Measurements from ENCODE around the gene ULBP2. TPM values are rescaled to one million over a fixed set of nuclear protein-coding genes. Genes with fewer than 3 reads are reported as not detected.
A peak's percentile ranks its signal among the peaks of the same experiment; 100 is the strongest.

The ULBP2 gene
- under 1 TPM in 1 of 2 donors, not detected in 1; 0.26 TPM for total RNA-seq

GRCh38 chr6:149941583-149942460 is at the start of gene ULBP2:
TSS of gene ULBP2 (plus strand) at chr6:149942014. CDS start at chr6:149942073, 59 bp downstream.
- H3K4me3 ChIP-seq, result peak within 1 kb of the TSS in 1 of 2 donors; percentile 29
- DNase-seq (peak; percentile 67 to 82 (median 76)), ATAC-seq (peak; percentile 86)
- H3K36me3 ChIP-seq (replicated peaks in 1 of 2; ENCODE audit: insufficient read depth in 1 of 2, low read depth in 2 of 2), result no peaks in the 10 kb centered on the region
- no peaks in the 10 kb centered on the region for H3K9me3 ChIP-seq
- peaks cover 23% of the 10 kb centered on the region for H3K4me1 ChIP-seq
- no peak within 1 kb of the TSS for H3K27ac ChIP-seq
- intact Hi-C loops (cut with DNase I), result no loop called here
- 2% methylated on average over 54 to 62 of the region's 62 CpGs for WGBS, 2 donors
- TF ChIP-seq, protein P1, sequence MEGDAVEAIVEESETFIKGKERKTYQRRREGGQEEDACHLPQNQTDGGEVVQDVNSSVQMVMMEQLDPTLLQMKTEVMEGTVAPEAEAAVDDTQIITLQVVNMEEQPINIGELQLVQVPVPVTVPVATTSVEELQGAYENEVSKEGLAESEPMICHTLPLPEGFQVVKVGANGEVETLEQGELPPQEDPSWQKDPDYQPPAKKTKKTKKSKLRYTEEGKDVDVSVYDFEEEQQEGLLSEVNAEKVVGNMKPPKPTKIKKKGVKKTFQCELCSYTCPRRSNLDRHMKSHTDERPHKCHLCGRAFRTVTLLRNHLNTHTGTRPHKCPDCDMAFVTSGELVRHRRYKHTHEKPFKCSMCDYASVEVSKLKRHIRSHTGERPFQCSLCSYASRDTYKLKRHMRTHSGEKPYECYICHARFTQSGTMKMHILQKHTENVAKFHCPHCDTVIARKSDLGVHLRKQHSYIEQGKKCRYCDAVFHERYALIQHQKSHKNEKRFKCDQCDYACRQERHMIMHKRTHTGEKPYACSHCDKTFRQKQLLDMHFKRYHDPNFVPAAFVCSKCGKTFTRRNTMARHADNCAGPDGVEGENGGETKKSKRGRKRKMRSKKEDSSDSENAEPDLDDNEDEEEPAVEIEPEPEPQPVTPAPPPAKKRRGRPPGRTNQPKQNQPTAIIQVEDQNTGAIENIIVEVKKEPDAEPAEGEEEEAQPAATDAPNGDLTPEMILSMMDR (IDR thresholded peaks at IDR 0.05), result no peak
- TF ChIP-seq POLR2A (IDR thresholded peaks at IDR 0.05), result peak in 1 of 3 donors; percentile 27
- H3K27me3 ChIP-seq, result peaks cover 0 to 26% of the 10 kb centered on the region in 2 donors

- Histone ChIP-seq H3K4me1 (peaks cover 12% of the 10 kb centered on the region), H3K4me3 (no peak overlapping the region), H3K27ac (peak overlapping the region in 2 of 4 donors; percentile 7 to 40), H3K36me3 (replicated peaks in 1 of 2; ENCODE audit: insufficient read depth in 1 of 2, low read depth in 2 of 2) (no peaks in the 10 kb centered on the region), H3K9me3 (no peaks in the 10 kb centered on the region), H3K27me3 (no peaks in the 10 kb centered on the region)
- TF ChIP-seq POLR2A (IDR thresholded peaks at IDR 0.05), result no peak
- TF ChIP-seq, protein P1 (IDR thresholded peaks at IDR 0.05), result no peak
- WGBS, 2 donors, result 14 to 44% methylated on average over 1 to 7 of the region's 7 CpGs
- intact Hi-C loops (cut with DNase I), result no loop called here
- ATAC-seq, result peak; percentile 78
- DNase-seq, result peak; percentile 40 to 70 (median 68)
Observed at GRCh38 chr6:149895048-149895590, 46.7 kb upstream of the ULBP2 start.

- peak in 3 of 4 donors; percentile 25 to 42 (median 40) for DNase-seq
- Histone ChIP-seq H3K36me3 (replicated peaks in 1 of 2; ENCODE audit: insufficient read depth in 1 of 2, low read depth in 2 of 2) (no peaks in the 10 kb centered on the region), H3K9me3 (no peaks in the 10 kb centered on the region), H3K27ac (peak overlapping the region in 2 of 4 donors; percentile 7 to 40), H3K4me3 (no peak overlapping the region), H3K27me3 (no peaks in the 10 kb centered on the region), H3K4me1 (peaks cover 12% of the 10 kb centered on the region)
- TF ChIP-seq, protein P1 (IDR thresholded peaks at IDR 0.05), result no peak
- TF ChIP-seq POLR2A (IDR thresholded peaks at IDR 0.05), result no peak
- intact Hi-C loops (cut with DNase I), result no loop called here
- ATAC-seq, result peak; percentile 45
- 45 to 47% methylated on average over 5 of the region's 5 CpGs for WGBS, 2 donors
Observed at GRCh38 chr6:149895833-149896271, 46.0 kb upstream of the ULBP2 start.

DNA sequence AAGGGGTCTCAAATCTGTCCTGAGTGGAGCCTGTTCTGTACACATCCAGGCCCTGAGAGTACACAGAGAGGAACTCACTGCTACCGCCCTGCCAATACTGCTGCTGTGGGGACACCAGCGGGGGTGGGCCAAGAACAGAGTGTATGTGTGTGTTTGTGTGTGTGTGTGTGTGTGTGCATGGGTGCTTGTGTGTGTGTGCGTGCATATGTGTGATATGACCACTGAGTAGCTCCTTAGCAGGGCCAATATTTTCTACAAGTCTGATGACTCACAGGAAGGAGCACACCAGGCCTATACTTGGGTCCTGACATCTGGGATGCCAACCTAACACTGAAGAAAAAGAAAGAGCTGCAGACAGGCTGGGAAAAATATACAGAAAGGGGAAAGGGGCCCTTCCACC is 45.3 kb upstream of the ULBP2 start:
- no peak for TF ChIP-seq POLR2A (IDR thresholded peaks at IDR 0.05)
- TF ChIP-seq, protein P1 (IDR thresholded peaks at IDR 0.05), result no peak
- Histone ChIP-seq H3K27ac (peak overlapping the region in 2 of 4 donors; percentile 14 to 41), H3K4me3 (no peak overlapping the region), H3K4me1 (peaks cover 12% of the 10 kb centered on the region), H3K36me3 (replicated peaks in 1 of 2; ENCODE audit: insufficient read depth in 1 of 2, low read depth in 2 of 2) (no peaks in the 10 kb centered on the region), H3K9me3 (no peaks in the 10 kb centered on the region), H3K27me3 (no peaks in the 10 kb centered on the region)
- intact Hi-C loops (cut with DNase I), result no loop called here
- ATAC-seq (no peak), DNase-seq (no peak)
- 75 to 79% methylated on average over 3 of the region's 3 CpGs for WGBS, 2 donors
